GM12878 (cell line): Measurements from ENCODE around the gene SERPINE1.

ENCODE experiments used
- BMI1 ChIP-seq: fragments of 450-650 bp; IDR thresholded peaks from 2 replicates; pipeline ENCODE4 v1.6.1; 2016; ENCODE audit warnings: mild to moderate bottlenecking, moderate library complexity, borderline replicate concordance
- CHD2 ChIP-seq: IDR thresholded peaks from 2 replicates; pipeline ENCODE4 v1.6.1; 2011; ENCODE audit warnings: low read depth, low read length, improper control_type of control experiment, borderline replicate concordance
- CTCF ChIP-seq, 3 experiments: IDR thresholded peaks in 2 of 3; conservative IDR thresholded peaks in 1 of 3; 2 replicates each; pipeline ENCODE4 v1.5.1; 2011; ENCODE audit warnings: low read depth in 3 of 3, low read length in 3 of 3, mild to moderate bottlenecking in 3 of 3, control low read depth in 2 of 3, moderate library complexity in 2 of 3, inconsistent platforms in 1 of 3, mixed read lengths in 1 of 3; ENCODE audit not compliant: control insufficient read depth in 2 of 3, insufficient read depth in 1 of 3; ENCODE audit errors: extremely low read depth in 1 of 3
- EP300 ChIP-seq, 2 experiments: fragments of 150-350 bp in 1 of 2; IDR thresholded peaks; 2 replicates each; pipeline ENCODE4 v1.6.1; 2011 to 2012; ENCODE audit warnings: low read depth in 2 of 2, low read length in 2 of 2, borderline replicate concordance in 1 of 2, improper control_type of control experiment in 1 of 2, inconsistent platforms in 1 of 2; ENCODE audit not compliant: control insufficient read depth in 1 of 2
- MXI1 ChIP-seq: fragments of 150-350 bp; IDR thresholded peaks from 2 replicates; pipeline ENCODE4 v1.6.1; 2011; ENCODE audit warnings: low read depth, mild to moderate bottlenecking, inconsistent platforms, low read length, improper control_type of control experiment
- RAD51 ChIP-seq: fragments of 450-650 bp; IDR thresholded peaks from 2 replicates; pipeline ENCODE4 v1.6.1; 2016; ENCODE audit warnings: moderate library complexity, mild to moderate bottlenecking, inconsistent platforms
- RBBP5 ChIP-seq: fragments of 200-600 bp; sonication (generic); conservative IDR thresholded peaks from 2 replicates; pipeline ENCODE4 v1.6.1; 2016

DNA sequence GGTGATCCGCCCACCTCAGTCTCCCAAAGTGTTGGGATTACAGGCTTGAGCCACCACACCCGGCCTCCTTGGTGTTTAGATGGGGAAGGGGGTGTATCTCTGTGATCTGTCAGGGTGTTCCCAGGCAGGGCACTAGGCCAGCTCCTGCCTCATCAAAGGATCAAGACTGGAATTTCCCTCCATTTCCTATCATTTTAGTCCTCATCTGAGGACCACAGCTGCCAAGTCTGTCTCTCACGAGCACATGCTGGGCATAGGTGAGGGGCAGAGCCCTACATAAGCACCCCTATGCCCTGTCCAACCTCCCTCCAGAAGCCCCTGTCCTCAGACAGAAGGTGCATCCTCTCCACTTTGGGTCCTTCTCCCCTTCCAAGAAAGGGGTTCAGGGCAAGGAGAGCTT, 22.1 kb upstream of the SERPINE1 start:
- no peak for TF ChIP-seq EP300 (IDR thresholded peaks at IDR 0.05; ENCODE audit: borderline replicate concordance in 1 of 2, control insufficient read depth in 1 of 2, low read depth in 2 of 2, low read length in 2 of 2)
- TF ChIP-seq MXI1, result no peak
- no peak for TF ChIP-seq BMI1
- TF ChIP-seq RAD51, result no peak
- no peak for TF ChIP-seq CHD2
- no peak for TF ChIP-seq RBBP5
- TF ChIP-seq CTCF (IDR thresholded peaks at IDR 0.05 in 2 of 3, conservative IDR thresholded peaks at IDR 0.05 in 1 of 3; ENCODE audit: control insufficient read depth in 2 of 3, extremely low read depth in 1 of 3, insufficient read depth in 1 of 3, low read depth in 3 of 3, low read length in 3 of 3), result no peak
